COLO829 (cell line): ENCODE data around the gene PLAA.

Experiments
- DNase-seq: peaks from one replicate; pipeline ENCODE4 v3.0.0; 2012; ENCODE audit warnings: low spot score

Gene PLAA

DNA sequence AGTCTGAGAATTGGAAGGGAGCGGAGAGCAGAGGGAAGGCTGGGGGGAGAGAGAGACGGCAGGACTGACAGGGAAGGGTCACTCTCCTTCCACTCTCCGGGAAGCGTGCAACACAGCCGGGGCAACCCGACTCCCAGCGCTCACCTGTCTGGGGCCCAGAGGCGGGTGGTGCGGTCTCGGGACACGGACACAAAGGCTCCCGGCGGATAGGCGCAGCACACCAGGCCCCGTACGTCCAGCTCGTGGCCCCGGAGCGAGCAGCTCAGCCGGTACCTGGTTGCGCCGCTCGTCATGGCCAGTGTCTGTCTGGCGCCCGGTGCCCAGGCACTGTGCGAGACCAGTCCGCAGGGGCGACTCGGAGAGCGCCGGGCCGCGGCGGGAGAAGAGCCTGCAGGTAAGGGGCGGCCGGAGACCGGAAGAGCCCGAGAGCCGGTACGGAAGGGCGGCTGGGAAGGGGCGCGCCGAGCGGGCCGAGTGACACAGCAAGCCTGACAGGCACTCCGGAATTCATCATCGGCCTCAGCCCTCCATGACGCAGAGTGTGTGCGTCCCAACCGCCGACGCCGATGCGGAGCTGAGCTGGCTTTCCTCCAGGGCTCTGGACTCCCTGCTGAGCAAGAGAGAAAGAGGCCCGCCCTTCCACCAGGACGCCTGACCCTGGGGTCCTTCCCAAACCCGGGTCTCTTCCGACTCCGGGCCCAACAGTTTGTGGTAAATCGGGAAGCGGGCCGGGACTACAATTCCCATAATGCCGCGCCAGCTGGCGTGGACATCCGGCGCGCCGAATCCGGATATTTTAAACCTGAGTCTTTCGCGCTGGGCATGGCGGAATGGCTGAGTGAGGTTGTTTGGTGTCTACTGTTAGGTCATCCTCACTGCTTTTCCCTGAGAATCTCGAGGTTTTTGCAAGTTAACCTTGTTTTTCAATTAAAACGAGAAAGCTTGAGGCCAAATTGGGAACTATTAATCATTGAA, at the start of gene PLAA:
PLAA (minus strand) TSS at position 490 of the 975 bp plus-strand sequence; CDS start at position 293, 197 bp downstream.
- peak; percentile 76 for DNase-seq

DNA sequence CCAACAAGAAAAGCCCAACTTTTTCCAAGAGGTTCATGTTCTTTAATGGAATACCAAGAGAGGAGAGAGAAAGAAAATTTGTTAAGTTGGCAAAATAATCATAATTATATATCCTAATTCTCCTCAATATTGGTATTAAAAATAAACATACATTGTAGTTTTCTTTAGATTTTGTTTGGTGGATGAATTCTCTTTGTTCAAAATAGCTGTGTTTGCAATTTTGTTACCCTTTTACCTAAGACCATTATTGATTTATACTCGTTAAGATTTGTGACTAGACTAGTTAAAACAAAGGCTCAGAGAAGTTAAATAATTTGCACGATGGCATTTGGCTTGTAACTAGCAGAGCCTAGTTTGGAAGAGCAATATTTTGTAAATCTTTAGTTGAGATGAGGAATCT, 48.8 kb upstream of the PLAA start:
- no peak for DNase-seq

DNA sequence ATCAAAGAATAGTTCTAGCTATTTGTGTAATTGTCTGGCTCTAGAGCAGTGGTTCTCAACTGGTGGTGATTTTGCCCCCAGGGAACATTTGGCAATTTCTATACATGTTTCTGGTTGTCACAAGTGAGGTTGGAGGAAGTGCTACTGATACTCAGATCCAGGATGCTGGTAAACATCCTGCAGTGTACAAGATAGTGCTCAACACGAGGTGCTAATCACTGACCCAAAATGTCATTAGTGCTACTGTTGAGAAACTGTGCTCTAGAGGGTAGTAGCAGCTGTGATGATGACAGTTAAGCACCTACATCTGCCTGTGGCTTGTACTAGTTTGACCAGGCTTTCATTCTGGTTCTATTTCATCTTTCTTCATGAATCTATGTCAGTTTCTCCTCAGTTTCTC, 36.3 kb upstream of the PLAA start:
- no peak for DNase-seq

DNA sequence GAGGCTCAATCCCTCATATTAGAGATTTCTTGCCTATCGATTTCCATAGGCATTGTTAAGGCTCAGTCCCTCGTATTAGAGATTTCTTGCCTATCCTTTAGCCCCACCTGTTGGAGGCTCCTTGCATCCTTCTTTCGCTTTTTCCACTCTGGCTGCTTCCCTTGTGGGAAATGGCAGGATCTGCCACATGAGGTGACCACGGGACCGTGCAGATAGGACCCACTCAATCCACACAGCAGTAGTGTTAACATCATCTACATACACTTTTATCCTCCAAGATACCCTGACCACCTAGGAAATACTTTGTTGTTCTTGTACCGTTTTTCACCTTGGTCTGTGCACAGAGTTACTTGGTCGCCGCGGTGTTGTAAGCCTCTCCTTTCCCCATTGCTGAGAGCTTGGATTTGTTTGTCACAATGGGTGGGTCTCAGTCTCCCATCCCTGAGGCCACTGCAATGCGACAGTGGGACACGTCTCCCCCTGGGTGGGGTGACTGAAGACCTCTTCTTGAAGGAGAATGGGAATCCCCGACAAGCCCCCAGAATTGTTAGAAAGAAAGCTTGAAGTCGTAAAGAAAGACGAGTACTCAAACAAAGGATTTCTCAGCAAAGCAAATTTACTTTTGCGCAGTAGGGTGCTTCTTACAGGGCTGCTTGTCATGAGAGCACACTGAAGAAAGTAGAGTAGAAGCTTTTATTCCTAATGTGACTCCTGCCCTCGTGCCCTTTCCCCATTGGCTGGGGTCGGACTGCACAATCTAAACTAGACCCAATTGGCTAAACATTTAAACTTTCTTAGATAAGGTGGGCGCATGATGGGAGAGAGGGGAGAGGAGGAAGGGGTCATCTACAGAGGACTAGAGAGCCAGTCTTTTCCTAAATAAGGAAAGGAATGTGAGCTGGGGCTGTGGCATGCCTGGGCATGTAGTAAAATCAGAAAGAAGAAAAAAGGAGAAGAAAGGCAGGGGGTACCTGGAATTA, 29.0 kb upstream of the PLAA start:
- DNase-seq = peak; percentile 2

DNA sequence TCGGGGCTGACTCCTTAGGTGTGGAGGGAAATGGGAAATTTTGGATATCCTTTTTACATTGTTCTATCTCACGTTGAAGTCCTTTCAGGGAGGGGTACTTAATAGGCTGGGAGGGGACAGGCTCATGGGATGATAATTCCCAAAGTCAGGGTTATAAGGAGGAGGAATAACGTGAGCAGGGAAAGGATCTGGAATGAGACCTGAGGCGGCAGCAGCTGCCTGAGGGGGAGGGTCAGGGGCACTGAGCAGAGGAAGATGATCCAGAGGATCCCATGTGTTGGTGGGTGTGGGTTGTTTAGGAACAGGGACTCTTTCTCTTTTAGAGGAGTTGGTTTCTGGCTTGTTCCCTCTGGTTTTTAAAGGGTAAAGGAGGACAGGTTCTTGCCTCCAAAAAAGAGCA, 27.9 kb upstream of the PLAA start:
- no peak for DNase-seq

DNA sequence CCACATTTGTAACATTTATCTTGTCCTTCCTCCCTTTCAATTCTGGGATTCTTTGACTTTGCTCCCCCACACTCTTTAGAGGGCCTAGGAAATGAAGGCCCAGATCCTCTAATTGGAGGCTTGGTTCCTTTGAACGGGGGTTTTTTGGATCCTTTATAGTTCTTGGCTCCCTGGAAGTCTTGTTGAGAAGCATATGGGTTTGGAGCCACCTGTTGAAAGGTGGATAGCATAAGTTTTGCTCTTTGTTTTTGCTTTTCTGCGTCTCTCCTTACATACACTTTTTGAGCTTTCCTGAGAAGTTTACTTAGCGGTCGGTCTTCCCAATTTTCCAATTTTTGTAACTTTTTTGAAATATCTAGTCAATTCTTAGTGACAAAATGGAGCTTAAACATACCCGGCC, 26.9 kb upstream of the PLAA start:
- DNase-seq = no peak

DNA sequence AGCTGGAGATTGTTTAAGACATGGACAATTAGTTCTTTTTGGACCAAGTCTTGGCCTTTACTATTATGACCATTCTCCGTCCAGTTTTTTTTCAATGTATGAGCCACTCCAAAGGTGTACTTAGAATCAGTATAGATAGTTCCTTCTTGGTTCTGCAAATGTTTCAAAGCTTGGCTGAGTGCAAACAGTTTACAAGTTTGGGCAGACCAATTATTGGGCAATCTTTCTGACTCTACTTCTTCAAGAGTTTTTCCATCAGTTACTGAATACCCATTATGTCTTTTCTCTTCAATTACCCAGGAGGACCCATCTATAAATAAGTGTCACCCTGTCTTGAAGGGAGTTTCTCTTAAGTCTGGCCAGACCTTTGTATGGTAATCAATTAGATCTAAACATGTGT, 24.7 kb upstream of the PLAA start:
- no peak for DNase-seq

DNA sequence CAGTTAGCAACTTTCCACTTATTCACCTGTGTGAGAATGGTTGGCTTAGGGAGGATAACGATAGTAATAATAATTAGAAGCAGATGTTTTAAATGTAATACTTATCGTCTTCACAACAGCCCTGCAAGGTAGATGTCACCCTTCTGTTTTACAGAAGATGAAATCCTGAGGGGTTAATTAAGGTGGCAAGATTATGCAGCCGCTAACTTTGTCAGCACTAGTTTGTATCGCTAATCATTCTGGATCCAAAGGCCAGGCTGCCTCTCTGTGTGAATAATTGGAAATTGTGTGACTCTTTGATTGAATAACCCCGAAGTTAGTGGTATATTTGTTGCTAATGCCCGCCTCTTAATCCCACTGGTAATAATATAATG, 9.8 kb upstream of the PLAA start:
- peak; percentile 0 for DNase-seq

DNA sequence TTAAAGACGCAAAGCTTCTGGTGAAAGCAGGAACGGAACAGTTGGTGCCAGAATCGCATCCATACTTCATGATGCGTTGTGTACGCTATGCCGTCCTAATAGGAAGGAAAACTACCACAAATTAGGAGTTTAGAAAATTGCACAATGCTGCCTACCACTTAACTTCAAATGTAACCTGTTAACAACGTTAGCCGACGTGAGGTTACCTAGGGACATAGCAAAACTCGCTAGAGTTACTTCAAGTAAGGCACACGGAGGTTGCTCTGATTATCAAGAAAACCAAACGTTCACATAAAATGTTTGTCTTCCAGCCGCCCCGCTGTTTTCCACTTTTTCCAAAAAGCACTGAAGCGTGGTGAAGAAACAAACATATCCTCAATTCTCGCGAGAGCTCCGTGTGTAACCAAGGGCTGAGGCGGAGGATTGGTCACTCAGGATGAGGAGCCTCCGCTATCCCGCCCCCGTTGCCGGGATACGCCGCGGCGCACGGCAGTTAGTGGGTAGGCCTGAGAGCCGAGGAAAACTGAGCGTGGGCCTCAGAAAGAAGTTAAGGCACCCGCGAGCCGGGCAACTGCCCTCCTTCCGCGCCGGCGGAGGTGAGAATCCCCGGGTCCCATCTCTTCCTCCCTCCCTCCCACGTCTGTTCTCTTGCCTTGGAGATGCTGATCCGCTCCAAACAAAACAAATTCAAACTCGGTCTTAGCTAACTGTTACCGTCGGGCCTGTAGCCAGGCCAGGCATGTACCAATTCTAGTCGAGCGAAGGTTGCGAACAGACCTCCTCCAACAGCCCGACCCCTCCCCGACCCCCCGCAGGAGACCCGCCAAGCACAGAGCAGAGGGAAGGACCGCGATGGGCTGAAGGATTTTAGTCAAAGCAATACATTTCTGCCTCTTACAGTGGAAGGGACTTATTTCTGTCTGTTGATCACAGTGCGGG, 9.1 kb upstream of the PLAA start, which contains the start of gene IFT74:
IFT74 (plus strand) TSS at position 492 of the 939 bp plus-strand sequence. CDS start 5,556 bp downstream, outside the sequence.
- peak; percentile 98 for DNase-seq

DNA sequence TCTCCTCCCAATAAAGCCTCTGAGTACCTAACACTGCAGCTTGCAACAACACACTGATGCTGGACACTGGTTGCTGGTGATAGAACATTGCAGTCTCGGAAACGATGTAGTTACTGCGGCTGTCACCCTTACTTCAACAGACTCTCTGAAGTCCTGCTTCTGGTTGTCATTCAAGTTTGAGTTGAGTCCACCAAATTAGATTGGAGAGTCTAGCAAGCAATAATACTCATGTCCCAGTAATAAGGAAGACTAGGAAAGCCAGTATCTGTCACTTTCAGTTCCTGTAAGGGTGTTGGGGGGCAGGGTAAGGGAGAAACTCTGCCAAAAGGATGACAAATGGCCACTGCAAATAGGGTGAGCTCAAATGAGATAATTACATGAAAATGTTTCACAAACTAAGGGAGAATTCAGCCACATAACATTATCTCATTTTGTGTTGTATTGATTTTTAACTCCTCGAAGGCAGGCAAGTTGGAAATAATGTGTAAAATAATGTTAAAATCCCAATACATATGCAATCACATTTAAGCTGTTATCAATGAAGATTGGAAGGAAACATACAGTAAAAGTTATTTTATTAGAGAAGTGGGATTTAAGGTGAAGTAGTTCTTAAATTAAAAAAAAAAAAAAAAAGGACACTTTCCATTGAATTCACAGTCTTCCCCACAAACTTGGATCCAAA, 8.3 kb upstream of the PLAA start:
- no peak for DNase-seq

DNA sequence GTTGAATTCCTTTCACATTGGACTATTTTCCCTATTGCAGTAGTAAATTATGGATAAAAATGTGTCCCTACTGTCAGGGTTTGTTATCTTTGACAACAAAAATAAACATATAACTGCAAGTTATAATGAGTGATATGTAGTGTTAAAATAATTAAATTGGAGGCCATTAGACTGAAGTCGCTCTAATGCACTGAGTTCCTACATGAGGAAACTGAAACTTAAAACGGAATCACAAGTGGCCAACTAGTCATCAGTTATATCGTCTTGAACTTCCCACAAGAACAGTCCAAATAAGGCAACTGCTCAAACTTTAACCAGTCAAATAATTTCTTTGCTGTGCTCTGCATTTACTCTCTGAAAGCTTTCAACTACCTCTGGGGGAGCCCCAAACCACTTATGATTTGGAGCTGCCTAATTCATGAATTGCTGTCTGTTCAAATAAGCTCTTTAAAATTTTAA, 7.0 kb upstream of the PLAA start:
- no peak for DNase-seq

DNA sequence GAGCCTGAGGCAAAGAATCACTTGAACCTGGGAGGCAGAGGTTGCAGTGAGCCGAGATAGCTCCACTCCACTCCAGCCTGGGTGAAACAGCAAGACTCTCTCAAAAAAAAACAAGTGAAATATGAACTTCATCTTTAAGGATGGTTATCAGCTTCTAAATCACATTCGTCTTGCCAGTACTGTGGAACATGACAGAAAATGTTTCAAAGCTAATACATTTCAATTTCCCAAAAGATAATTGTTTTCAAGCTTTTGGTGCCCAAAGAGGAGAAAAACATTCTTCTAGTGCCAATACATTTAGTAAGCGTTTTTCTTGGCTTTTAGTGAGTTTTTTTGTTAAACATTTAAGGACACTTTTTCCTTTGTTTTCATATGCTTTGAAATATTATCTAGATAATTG, 4.8 kb upstream of the PLAA start:
- DNase-seq = no peak

DNA sequence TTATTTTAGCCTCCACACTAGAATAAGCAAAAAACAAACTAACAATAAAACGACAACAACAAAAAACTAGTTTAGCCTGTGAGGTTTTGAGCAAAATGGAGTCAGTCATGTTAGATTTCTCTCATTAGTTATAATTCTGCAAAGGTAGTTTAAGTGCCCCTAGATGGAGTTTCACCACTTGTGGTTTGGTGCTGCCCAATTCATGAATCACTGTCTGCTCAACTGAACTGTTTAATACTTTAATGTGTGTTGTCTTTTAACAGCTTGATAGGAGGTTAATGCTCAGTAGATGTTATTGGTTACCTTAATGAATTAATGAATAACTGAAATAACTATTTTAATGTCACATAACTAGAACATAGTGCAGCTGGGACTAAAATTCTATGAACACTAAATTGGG, 3.5 kb upstream of the PLAA start:
- DNase-seq = no peak

DNA sequence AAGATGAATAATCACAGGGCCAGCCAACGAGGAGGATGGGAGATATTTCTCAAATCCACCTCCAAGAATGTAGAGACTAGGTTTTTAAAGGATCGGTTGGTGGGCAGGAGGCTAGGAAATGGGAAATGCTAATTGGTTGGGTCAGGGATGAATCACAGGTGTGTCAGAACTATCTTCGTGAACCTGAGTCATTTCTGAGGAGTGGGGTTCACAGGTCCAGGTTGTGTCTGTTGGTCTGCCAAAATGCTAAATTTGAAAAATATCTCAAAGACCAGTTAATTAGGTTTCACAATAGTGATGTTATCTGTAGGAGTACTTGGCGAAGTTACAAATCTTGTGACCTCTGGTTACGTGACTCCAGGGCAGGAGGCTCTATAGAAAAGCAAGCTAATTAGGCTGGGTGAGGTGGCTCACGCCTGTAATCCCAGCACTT, 2.6 kb upstream of the PLAA start:
- no peak for DNase-seq

DNA sequence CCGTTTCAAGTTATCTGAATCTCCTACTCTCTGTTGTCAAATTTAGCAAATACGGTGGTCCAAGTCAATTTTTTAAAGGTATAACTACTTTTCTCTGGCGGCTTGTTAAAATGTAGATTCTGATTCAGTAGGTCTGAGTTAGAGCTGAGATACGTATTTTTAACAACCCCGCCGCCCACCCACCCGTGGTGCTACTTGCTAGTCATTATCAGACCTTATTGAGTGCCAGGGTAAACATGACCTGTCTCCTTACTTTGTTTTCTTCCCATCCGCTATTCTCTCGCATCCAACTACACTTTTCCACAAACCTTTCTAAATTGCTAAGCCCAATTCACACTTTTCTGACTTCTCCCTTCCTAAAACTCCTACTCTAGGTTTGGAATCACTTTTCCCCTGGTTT, 694 bp upstream of the PLAA start:
- no peak for DNase-seq

DNA sequence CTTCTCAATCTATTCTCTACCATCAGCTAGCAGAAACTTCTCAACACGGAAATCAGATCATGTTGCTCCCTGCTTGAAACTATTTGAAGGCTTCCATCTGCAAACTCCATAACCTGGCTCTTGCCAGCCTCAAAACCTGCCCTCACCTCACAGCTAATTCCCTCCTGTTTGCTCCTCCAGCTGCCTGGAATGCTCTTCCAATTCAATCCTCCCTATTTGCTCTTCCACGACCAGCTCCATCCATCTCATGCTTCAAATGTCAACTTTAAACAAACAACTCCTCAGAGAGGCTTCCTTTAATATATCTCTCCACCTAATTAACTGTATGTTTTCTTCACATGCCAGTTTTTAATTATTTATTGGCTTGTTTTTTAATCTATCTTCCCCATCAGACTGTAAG, 1.5 kb downstream of the PLAA start:
- DNase-seq = no peak

DNA sequence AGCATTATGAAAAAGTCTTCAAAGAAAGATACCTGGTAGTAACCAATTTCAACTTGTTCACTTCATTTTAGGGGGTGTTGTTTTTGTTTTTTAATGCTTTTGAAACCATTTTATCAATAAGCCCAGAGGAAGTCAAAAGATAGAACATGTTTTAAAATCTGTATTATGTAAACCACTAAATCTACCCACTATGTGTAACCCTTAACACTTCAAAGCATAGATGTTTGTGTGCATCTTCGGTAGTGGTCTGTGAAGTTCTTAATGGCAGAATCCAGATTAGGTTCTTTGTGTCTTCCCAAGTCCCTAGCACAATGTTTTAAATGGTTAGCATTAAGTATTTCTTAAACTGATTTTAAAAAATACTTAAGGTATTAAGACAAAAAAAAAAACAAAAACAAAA, 6.3 kb downstream of the PLAA start:
- DNase-seq = no peak

DNA sequence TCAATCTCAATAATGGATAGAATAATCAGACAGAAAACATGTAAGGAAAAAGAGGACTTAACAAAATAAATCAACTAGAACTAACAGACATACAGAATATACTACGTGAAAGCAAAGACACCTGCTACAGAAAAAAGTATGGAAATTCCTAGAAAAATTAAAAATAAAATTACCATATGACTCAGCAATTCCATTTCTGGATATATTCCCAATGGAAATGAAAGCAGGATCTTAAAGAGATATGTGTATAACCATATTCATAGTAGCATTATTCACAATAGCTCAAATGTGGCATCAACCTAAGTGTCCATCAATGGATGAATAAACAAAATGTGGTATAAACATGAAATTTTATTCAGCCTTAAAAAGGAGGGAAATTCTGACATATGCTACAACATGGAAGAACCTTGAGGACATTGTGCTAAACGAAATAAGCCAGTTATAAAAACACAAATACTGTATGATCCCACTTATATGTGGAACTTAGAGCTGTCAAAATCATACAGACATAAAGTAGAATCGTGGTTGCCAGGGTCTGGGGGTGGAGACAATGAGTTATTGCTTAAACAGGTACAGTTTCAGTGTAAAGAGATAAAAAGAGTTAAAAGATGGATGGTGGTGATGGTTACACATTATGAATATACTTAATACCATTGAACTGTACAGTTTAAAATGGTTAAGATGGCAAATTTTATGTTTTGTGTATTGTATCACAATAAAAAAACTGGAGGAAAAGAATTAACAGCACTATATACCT, 6.9 kb downstream of the PLAA start:
- DNase-seq = no peak

DNA sequence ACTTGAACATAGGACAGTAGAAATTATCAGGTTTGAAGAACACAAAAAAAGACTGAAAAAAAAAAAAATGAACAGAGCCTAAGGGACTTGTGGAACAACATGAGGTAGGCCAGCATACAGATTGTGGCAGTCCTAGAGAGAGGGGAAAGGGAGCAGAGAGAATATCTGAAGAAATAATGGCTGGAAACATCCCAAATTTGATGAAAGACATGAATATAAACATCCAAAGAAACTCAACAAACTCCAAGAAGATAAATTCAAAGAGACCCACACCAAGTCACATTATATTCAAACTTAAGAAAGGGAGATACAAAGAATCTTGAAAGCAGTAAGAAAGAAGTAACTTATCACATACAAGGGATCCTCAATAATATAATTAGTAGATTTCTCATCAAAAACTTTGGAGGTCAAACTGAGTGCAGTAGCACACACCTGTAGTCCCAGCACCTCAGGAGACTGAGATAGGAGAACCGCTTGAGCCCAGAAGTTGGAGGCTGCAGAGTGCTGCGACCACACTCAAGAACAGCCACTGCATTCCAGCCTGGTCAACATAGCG, 9.1 kb downstream of the PLAA start:
- no peak for DNase-seq

DNA sequence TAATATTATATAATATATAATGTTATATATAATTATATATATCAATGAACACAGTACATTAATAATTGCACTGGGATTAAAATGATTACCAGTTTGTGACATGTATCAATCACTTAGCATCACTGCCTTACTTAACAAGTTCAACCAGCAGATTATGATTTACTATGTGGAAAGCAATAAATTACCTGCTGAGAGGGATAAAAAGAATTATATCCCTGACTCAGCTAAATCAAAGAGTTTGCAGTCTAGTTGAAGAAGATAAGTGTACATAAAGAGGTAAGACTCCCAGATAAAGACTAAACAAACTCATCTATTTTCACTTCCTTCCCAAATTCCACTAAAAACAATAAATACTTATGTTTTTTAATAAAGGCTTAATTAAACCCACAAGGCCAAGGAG, 11.2 kb downstream of the PLAA start:
- no peak for DNase-seq
